Ishikawa (cell line): Measurements from ENCODE around the gene KBTBD12.

Source experiments
- CEBPB ChIP-seq: IDR thresholded peaks from 2 replicates; pipeline ENCODE4 v1.6.1; 2012
- CREB1 ChIP-seq: IDR thresholded peaks from 2 replicates; pipeline ENCODE4 v1.6.1; 2012; ENCODE audit warnings: low read depth
- EGR1 ChIP-seq: IDR thresholded peaks from 2 replicates; pipeline ENCODE4 v1.6.1; 2012
- EP300 ChIP-seq: IDR thresholded peaks from 2 replicates; pipeline ENCODE4 v1.6.1; 2012; ENCODE audit warnings: borderline replicate concordance
- FOXM1 ChIP-seq: IDR thresholded peaks from 2 replicates; pipeline ENCODE4 v1.6.1; 2012; ENCODE audit warnings: low read depth, borderline replicate concordance
- MAX ChIP-seq: IDR thresholded peaks from 2 replicates; pipeline ENCODE4 v1.6.1; 2012
- NFIC ChIP-seq: IDR thresholded peaks from 2 replicates; pipeline ENCODE4 v1.6.1; 2012
- RAD21 ChIP-seq: IDR thresholded peaks from 2 replicates; pipeline ENCODE4 v1.6.1; 2012; ENCODE audit warnings: low read depth
- TAF1 ChIP-seq: IDR thresholded peaks from 2 replicates; pipeline ENCODE4 v1.6.1; 2012; ENCODE audit warnings: low read depth, mild to moderate bottlenecking
- TCF12 ChIP-seq: IDR thresholded peaks from 2 replicates; pipeline ENCODE4 v1.6.1; 2012; ENCODE audit warnings: low read depth
- TEAD4 ChIP-seq: IDR thresholded peaks from 2 replicates; pipeline ENCODE4 v1.6.1; 2012
- USF1 ChIP-seq: IDR thresholded peaks from 2 replicates; pipeline ENCODE4 v1.6.1; 2012
- YY1 ChIP-seq: IDR thresholded peaks from 2 replicates; pipeline ENCODE4 v1.6.1; 2012; ENCODE audit warnings: low read depth
- ZBTB7A ChIP-seq: IDR thresholded peaks from 2 replicates; pipeline ENCODE4 v1.6.1; 2012; ENCODE audit warnings: low read depth
- TF ChIP-seq, protein P1 (sequence below): IDR thresholded peaks from 2 replicates; pipeline ENCODE4 v1.6.1; 2012; ENCODE audit warnings: low read depth, mild to moderate bottlenecking

Gene KBTBD12

GRCh38 chr3:127986803-127987202 is 71.8 kb downstream of the KBTBD12 start:
- TF ChIP-seq EP300 (no peak), TEAD4 (no peak), YY1 (no peak), CREB1 (no peak)

DNA sequence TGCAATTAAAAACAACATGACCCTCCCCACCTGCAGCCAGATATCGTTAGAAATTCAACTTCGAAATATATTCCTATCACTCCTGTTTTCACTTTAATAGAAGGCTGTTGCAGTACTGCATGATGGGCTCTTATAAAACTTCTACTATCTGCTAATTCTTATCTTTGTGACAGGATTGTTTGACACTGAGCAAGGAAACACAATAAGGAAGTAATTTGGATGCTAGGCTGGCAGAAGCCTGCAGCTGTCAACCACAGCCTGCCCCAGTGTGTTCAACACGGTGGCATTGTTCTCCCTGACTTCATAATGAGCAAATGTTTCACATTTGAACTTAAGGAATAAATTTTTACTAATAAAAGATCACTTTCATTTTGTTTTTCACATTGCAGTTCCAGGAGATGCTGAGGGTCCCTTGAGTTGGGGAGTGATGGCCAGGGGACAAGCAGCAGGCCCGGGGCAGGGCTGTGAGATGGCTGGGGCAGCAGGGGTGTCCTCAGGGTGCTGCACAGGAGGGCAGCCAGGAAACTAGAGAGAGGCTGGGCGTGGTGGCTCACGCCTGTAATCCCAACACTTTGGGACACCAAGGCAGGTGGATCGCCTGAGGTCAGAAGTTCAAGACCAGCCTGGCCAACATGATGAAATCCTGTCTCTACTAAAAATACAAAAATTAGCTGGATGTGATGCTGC is 72.4 kb downstream of the KBTBD12 start:
- no peak for TF ChIP-seq RAD21
- no peak for TF ChIP-seq ZBTB7A
- no peak for TF ChIP-seq CREB1
- no peak for TF ChIP-seq FOXM1
- no peak for TF ChIP-seq EGR1
- no peak for TF ChIP-seq YY1
- TF ChIP-seq TAF1 = no peak
- no peak for TF ChIP-seq TCF12
- TF ChIP-seq, protein P1, sequence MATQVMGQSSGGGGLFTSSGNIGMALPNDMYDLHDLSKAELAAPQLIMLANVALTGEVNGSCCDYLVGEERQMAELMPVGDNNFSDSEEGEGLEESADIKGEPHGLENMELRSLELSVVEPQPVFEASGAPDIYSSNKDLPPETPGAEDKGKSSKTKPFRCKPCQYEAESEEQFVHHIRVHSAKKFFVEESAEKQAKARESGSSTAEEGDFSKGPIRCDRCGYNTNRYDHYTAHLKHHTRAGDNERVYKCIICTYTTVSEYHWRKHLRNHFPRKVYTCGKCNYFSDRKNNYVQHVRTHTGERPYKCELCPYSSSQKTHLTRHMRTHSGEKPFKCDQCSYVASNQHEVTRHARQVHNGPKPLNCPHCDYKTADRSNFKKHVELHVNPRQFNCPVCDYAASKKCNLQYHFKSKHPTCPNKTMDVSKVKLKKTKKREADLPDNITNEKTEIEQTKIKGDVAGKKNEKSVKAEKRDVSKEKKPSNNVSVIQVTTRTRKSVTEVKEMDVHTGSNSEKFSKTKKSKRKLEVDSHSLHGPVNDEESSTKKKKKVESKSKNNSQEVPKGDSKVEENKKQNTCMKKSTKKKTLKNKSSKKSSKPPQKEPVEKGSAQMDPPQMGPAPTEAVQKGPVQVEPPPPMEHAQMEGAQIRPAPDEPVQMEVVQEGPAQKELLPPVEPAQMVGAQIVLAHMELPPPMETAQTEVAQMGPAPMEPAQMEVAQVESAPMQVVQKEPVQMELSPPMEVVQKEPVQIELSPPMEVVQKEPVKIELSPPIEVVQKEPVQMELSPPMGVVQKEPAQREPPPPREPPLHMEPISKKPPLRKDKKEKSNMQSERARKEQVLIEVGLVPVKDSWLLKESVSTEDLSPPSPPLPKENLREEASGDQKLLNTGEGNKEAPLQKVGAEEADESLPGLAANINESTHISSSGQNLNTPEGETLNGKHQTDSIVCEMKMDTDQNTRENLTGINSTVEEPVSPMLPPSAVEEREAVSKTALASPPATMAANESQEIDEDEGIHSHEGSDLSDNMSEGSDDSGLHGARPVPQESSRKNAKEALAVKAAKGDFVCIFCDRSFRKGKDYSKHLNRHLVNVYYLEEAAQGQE = no peak
- TF ChIP-seq TEAD4 = no peak
- TF ChIP-seq EP300 = no peak
- TF ChIP-seq CEBPB = no peak
- TF ChIP-seq NFIC = no peak
- TF ChIP-seq USF1 = no peak
- no peak for TF ChIP-seq MAX

DNA sequence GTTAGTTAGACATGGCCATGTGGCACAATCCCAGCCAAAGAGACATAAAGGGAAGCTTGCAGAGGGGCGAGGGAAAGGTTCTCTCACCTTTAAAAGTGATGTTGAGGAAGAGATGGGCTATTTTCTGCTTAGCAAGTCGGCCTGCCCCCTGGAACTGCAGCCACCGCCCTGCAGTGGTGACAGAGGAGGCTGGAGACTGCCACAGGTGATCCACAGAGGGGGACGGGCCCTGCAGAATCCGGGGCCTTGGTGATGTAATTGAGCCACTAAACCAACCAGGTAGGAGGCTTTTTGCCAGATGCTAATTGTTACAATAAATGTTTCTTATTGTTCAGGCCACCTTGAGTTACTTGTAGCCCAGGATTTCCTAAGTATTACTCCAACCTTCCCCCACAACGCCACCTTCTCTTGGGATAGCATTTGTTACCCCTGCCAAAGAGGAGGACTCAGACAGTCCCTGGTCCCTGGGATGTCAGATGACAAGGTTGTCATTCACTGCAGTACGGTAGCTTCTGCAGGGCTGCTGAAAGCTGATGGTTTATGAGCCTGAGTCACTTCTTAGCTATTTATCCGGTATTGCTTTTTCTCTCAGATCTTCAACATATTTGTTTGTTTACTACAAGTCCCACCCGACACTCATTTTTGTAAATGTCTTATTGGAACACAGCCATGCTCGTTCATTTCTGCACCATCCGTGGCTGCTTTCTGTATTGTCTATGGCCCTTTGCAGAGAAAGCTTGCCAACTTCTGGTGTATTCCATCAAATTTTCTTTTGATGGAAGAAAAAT is 73.9 kb downstream of the KBTBD12 start:
- TF ChIP-seq TAF1 (no peak), CEBPB (no peak), USF1 (no peak)

DNA sequence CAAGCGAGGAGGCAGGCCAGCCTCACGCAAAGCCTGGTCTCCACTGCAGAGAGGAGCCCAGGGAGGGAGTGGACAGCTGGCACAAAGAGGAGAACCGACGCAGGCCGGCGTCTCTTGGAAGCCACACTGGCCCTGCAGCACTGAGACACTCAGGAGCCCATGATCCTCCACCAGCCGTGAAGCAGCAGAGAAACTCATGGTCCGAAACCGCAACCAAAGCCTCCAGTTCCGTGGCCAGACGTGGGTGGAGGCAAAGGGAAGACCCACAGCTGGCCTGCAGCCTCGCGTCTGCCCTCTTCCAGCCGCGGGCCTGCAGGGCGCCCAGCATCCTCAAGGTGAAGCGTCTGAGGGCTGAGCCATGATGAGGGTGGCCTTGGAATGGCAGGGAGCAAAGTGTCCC is 75.0 kb downstream of the KBTBD12 start:
- TF ChIP-seq EGR1 (no peak), ZBTB7A (no peak), CEBPB (no peak), FOXM1 (no peak), USF1 (no peak), TAF1 (no peak), TEAD4 (no peak), NFIC (no peak), TCF12 (no peak), EP300 (no peak), YY1 (no peak)
- TF ChIP-seq, protein P1 = no peak

DNA sequence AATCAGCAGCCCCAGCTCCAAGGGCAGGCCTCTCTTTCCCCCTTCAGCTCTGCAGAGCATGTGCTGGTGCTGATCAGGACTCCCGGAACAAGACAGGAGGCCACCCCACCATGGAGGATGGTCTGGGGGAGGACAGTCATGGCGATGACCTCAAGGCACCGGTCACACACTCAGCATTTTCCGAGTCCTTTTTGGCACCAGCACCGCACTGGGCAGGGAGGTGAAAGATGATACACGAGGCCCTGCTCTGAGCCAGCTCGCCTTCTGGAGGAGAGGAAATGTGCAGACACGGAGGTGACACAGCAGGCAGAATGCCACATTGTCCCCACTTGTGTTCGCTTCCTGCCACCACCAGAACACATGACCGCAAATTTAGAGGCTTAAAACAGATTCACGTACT is 75.4 kb downstream of the KBTBD12 start:
- TF ChIP-seq MAX (no peak), RAD21 (no peak), EGR1 (no peak), TAF1 (no peak), YY1 (no peak), TEAD4 (no peak), ZBTB7A (no peak), CREB1 (no peak), FOXM1 (no peak), NFIC (no peak), TCF12 (no peak), USF1 (no peak), EP300 (no peak), CEBPB (no peak)
- TF ChIP-seq, protein P1 = no peak
